Adrenal gland (tissue), 12 donors: ENCODE data around the gene IL34. TPM values are rescaled to one million over a fixed set of nuclear protein-coding genes. Genes with fewer than 3 reads are reported as not detected.

Experiments used
- DNase-seq, 7 donors: peaks; one replicate each; pipeline ENCODE4 v3.0.0-alpha.2; 2019 to 2020
- H3K27ac ChIP-seq, 5 donors: fragments of 200-600 bp; sonication (generic) in 4 of 5; 1 replicate in 3 of 5; 2 replicates in 2 of 5; pipeline versions ENCODE4 v1.5.1 to v1.8.0; 2016 to 2020; ENCODE audit warnings: mild to moderate bottlenecking in 1 of 5
- H3K27me3 ChIP-seq: fragments of 200-600 bp; 2 replicates; pipeline ENCODE4 v1.8.0; 2021
- H3K36me3 ChIP-seq, 2 donors: fragments of 200-600 bp; replicated peaks in 1 of 2; 1 replicate in 1 of 2; 2 replicates in 1 of 2; pipeline versions ENCODE4 v1.5.1 to v1.8.0; 2018 to 2022
- H3K4me1 ChIP-seq, 2 donors: fragments of 200-600 bp; replicated peaks in 1 of 2; 1 replicate in 1 of 2; 2 replicates in 1 of 2; pipeline versions ENCODE4 v1.5.1 to v1.8.0; 2018 to 2021
- H3K4me3 ChIP-seq, 4 donors: fragments of 200-600 bp; sonication (generic) in 3 of 4; one replicate each; pipeline ENCODE4 v1.5.1; 2016 to 2018
- H3K9me3 ChIP-seq, 3 donors: fragments of 200-600 bp; sonication (generic) in 1 of 3; replicated peaks in 1 of 3; 1 replicate in 2 of 3; 2 replicates in 1 of 3; pipeline versions ENCODE4 v1.5.1 to v1.8.0; 2016 to 2021
- POLR2A ChIP-seq, 2 donors: fragments of 450-650 bp; IDR thresholded peaks; one replicate each; pipeline ENCODE4 v1.6.1; 2017; ENCODE audit warnings: antibody characterized with exemption in 2 of 2, mild to moderate bottlenecking in 2 of 2, moderate library complexity in 1 of 2
- whole genome bisulfite sequencing, 4 donors: extraction: QIAGEN DNeasy Blood & Tissue Kit in 2 of 4; methylation state at CpG; one replicate each; pipeline versions ENCODE4 v1.1.5 to v1.1.7; 2013 to 2017; 5-methylcytosine and 5-hydroxymethylcytosine counted together
- intact Hi-C, 2 donors: fragments of 100-400 bp; cut with DNase I; formaldehyde crosslinking; loops; one replicate each; pipeline versions ENCODE4 v1.14.1 to v1.15.0; 2022 to 2023
- polyA plus RNA-seq, 3 donors: library from polyadenylated mRNA; stranded (reverse); fragments of 200-250 nt in 2 of 3; fragments of 350-450 nt in 1 of 3; fragmentation: Illumina TruSeq in 1 of 3; extraction: RNeasy Lipid Tissue Mini Kit (QIAGEN cat#74804) in 1 of 3; gene quantifications; one replicate each; pipeline ENCODE4 v1.2.3, GENCODE V29; 2013 to 2014
- total RNA-seq, 9 donors: library from RNA; depleted of rRNA in 4 of 9; stranded (reverse); fragments of >200 nt in 4 of 9; fragments of 120-200 nt in 1 of 9; fragmentation: NEBNext Ultra II Directional in 1 of 9; extraction: Animal tissue kit (Norgen Biotek cat#: 25700) in 1 of 9; gene quantifications; one replicate each; pipeline versions ENCODE4 v1.1.0 to v1.2.4, GENCODE V29; 2013 to 2023
- TF ChIP-seq, protein P1 (sequence below), 6 experiments: fragments of 450-650 bp in 4 of 6; fragments of 200-600 bp in 2 of 6; sonication (generic) in 1 of 6; IDR thresholded peaks; 1 replicate in 5 of 6; 2 replicates in 1 of 6; pipeline versions ENCODE4 v1.5.1 to v1.8.0; 2016 to 2021; ENCODE audit warnings: antibody characterized with exemption in 6 of 6, mild to moderate bottlenecking in 2 of 6, moderate library complexity in 1 of 6
- donor health status: healthy with polysubstance abuse.
- donor health status: Bipolar disorder and iron deficiency.
- donor health status: DM: yes; HTN: yes; CAD: no.
- donor health status: DM: no; HTN: no; CAD: no.
- donor health status: DM: no; HTN: no; CAD: no.
- donor health status: DM: yes; HTN: yes; CAD: no.

The IL34 gene
- total and polyA plus RNA-seq, 12 donors = 1.2 to 62.9 (median 35.7) TPM

DNA sequence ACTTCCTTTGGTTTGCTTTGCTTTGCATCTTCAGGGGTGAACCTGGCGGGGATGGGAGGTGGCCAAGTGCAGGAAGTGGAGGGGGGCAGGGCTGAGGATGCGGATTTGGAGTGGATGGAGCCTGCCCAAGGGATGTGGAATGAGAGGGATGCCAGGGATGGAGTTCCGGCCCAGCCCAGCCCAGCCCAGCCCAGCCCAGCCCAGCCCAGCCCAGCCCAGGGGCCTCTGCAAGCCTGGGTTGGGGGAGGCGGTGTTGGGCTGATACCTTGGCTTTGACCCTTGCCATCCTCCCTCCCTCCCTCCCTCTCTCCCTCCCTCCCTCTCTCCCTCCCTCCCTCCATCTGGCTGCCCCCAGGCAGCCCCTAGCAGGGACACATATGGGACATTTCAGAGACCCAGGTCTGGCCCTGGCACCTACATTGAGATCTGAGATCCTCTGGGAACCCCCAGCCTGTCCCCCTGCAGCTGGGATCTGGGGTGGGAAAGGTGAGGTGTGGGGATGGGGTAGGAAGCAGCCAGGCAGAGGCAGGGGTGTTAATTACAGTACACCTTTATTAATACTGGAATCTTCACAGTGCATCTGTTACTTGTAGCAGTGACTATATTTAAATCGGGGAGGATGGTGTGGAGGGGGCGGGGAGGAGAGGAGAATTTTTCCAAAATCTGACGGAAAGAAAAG, 14.5 kb downstream of the IL34 start:
- H3K4me3 ChIP-seq = no peak overlapping the region
- no peaks in the 10 kb centered on the region for H3K27me3 ChIP-seq
- no peaks in the 10 kb centered on the region for H3K4me1 ChIP-seq
- 51 to 67% (median 57%) methylated on average over 4 to 7 of the region's 7 CpGs for WGBS, 4 donors
- TF ChIP-seq, protein P1, sequence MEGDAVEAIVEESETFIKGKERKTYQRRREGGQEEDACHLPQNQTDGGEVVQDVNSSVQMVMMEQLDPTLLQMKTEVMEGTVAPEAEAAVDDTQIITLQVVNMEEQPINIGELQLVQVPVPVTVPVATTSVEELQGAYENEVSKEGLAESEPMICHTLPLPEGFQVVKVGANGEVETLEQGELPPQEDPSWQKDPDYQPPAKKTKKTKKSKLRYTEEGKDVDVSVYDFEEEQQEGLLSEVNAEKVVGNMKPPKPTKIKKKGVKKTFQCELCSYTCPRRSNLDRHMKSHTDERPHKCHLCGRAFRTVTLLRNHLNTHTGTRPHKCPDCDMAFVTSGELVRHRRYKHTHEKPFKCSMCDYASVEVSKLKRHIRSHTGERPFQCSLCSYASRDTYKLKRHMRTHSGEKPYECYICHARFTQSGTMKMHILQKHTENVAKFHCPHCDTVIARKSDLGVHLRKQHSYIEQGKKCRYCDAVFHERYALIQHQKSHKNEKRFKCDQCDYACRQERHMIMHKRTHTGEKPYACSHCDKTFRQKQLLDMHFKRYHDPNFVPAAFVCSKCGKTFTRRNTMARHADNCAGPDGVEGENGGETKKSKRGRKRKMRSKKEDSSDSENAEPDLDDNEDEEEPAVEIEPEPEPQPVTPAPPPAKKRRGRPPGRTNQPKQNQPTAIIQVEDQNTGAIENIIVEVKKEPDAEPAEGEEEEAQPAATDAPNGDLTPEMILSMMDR (IDR thresholded peaks at IDR 0.05) = no peak
- TF ChIP-seq POLR2A (IDR thresholded peaks at IDR 0.05) = no peak
- H3K36me3 ChIP-seq = peaks cover 0 to 41% of the 10 kb centered on the region in 2 donors
- no peaks in the 10 kb centered on the region for H3K9me3 ChIP-seq
- intact Hi-C loops = no loop called here
- no peak for DNase-seq
- no peak overlapping the region for H3K27ac ChIP-seq

DNA sequence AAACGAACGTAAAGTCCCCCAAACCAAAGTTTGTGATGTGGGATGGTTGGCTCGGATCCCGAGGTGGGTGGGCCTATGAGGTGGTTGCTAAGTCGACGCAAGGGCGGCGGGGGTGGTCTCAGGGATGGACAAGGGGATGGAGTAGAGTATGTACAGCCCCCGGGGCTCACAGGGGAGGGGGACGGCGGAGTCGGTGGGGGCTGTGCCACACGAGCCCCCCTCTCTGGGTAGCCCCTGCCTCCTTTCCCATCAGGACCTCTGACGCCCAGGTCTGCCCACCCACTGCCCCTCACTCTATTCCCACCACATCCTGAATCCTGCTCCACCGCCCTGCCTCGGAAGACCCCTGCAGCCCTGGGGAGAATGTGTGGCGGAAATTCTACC, 15.2 kb downstream of the IL34 start:
- H3K27ac ChIP-seq = peak overlapping the region in 1 of 5 donors; percentile 1
- DNase-seq = no peak
- 65 to 74% (median 73%) methylated on average over 14 to 17 of the region's 17 CpGs for WGBS, 4 donors
- H3K4me3 ChIP-seq = no peak overlapping the region
- TF ChIP-seq, protein P1 (IDR thresholded peaks at IDR 0.05) = no peak
- no peak for TF ChIP-seq POLR2A (IDR thresholded peaks at IDR 0.05)
- H3K9me3 ChIP-seq = no peaks in the 10 kb centered on the region
- intact Hi-C loops = no loop called here
- H3K36me3 ChIP-seq = peaks cover 0 to 44% of the 10 kb centered on the region in 2 donors
- no peaks in the 10 kb centered on the region for H3K27me3 ChIP-seq
- H3K4me1 ChIP-seq = no peaks in the 10 kb centered on the region

DNA sequence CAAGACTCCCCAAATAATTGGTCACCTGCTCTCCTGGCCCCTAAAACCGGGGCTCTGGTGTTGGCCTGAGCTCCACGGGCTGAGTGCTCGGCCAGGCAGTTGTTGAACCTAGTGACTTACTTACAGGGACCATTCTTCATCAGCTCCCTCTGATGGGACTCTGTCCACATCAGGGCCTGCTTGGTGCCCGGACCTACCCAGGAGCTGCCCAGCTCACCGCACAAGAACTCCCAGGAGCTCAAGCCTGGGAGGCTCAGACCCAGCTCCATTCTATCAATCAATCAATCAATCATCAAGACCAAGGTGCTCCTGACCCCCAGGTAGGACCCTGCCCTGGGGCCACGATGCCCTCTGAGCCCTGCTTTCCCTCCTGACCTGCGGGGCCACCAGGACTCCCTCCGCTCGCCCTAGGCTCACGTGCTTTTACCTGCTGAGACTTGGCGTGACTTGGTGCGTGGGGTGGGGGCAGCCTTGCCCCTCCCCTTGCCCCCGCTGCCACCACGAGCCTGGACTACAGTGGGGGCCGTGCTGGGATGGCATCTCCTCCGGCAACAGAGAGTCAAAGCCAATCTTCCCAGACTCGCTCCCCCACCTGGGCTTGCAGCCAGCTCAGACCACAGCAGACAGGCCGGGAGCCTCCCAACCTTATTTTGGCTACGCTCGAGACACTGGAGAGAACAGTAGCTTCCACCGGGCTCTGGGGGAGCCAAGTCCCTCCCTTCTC, 15.7 kb downstream of the IL34 start:
- peaks cover 0 to 44% of the 10 kb centered on the region in 2 donors for H3K36me3 ChIP-seq
- TF ChIP-seq, protein P1 (IDR thresholded peaks at IDR 0.05) = no peak
- no peak for TF ChIP-seq POLR2A (IDR thresholded peaks at IDR 0.05)
- 71 to 80% (median 77%) methylated on average over 16 to 21 of the region's 21 CpGs for WGBS, 4 donors
- H3K9me3 ChIP-seq = no peaks in the 10 kb centered on the region
- H3K4me3 ChIP-seq = no peak overlapping the region
- no peaks in the 10 kb centered on the region for H3K27me3 ChIP-seq
- H3K27ac ChIP-seq = peak overlapping the region in 1 of 5 donors; percentile 54
- no peaks in the 10 kb centered on the region for H3K4me1 ChIP-seq
- intact Hi-C loops = no loop called here
- DNase-seq = peak in 3 of 7 donors; percentile 31 to 38 (median 33)

DNA sequence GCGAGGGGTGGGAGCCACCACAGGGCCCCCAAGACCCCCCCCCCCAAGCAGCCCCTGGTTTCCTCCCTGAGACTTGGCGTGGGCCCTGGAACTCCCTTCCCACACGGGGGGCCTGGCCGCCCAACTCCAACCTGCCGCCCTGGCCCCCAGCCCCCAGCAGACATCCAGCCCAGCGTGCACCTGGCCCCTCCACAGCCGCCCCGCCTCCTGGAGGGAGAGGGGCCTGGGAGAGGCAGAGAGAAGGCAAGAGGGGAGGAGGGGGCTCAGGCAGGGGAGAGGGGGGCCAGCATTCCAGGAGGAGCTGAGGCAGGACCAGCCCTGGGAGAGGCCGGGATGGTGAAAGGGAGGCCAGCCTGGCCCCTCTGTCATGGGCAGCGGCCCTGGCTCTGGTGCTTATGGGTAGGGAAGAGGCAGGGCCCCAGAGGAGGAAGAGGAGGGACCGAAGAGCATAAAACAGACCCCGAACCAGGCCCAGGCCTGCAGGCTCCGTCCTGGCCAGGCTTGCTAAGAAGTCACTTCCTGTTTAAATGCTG, 16.7 kb downstream of the IL34 start:
- Histone ChIP-seq H3K36me3 (peaks cover 0 to 50% of the 10 kb centered on the region in 2 donors), H3K27ac (peak overlapping the region in 1 of 5 donors; percentile 54), H3K27me3 (no peaks in the 10 kb centered on the region), H3K9me3 (no peaks in the 10 kb centered on the region), H3K4me3 (no peak overlapping the region), H3K4me1 (no peaks in the 10 kb centered on the region)
- intact Hi-C loops = no loop called here
- 84 to 89% (median 85%) methylated on average over 8 to 13 of the region's 13 CpGs for WGBS, 4 donors
- TF ChIP-seq, protein P1 (IDR thresholded peaks at IDR 0.05) = no peak
- TF ChIP-seq POLR2A (IDR thresholded peaks at IDR 0.05) = no peak
- DNase-seq = no peak
